SK-N-SH (cell line): Measurements from ENCODE around the gene TBXAS1. TPM values are rescaled to one million over a fixed set of nuclear protein-coding genes. Genes with fewer than 3 reads are reported as not detected.

Experiments
- CTCF ChIA-PET: fragments of 300-600, 350-600 bp; formaldehyde crosslinking; extraction: SDS; loops from one replicate; lab custom pipeline; 2021; lab: Yijun Ruan, JAX
- POLR2A ChIA-PET: fragments of 350-600 bp; sonication (Branson Sonifier 250); formaldehyde crosslinking; extraction: SDS; loops from one replicate; lab custom pipeline; 2020; ENCODE audit warnings: antibody characterized with exemption, inconsistent platforms; lab: Yijun Ruan, JAX
- DNase-seq: peaks from one replicate; pipeline ENCODE4 v3.0.0; 2012
- H2AFZ ChIP-seq: fragments of 200-600 bp; sonication (generic); 2 replicates; pipeline ENCODE4 v1.8.1; 2016; ENCODE audit warnings: antibody characterized with exemption, mild to moderate bottlenecking, low read depth
- H3F3A ChIP-seq: fragments of 200-600 bp; sonication (generic); replicated peaks from 2 replicates; pipeline ENCODE3; 2016; ENCODE audit warnings: antibody characterized with exemption, mild to moderate bottlenecking; ENCODE audit not compliant: insufficient read depth
- H3K27ac ChIP-seq, 2 experiments: fragments of 200-500 bp in 1 of 2; fragments of 200-600 bp in 1 of 2; sonication (Bioruptor generic) in 1 of 2; sonication (generic), shearing (Covaris generic) in 1 of 2; 2 replicates each; pipeline versions ENCODE4 v1.5.1 to v1.6.1; 2014 to 2016; ENCODE audit warnings: low read depth in 2 of 2, inconsistent platforms in 1 of 2, low read length in 1 of 2, mild to moderate bottlenecking in 1 of 2, mixed read lengths in 1 of 2
- H3K27me3 ChIP-seq: fragments of 200-600 bp; sonication (generic), shearing (Covaris generic); 2 replicates; pipeline ENCODE4 v1.6.1; 2016; ENCODE audit warnings: mixed run types; ENCODE audit not compliant: insufficient read depth
- H3K36me3 ChIP-seq, 2 experiments: fragments of 200-500 bp in 1 of 2; fragments of 200-600 bp in 1 of 2; sonication (Bioruptor generic) in 1 of 2; sonication (generic) in 1 of 2; replicated peaks in 1 of 2; 2 replicates each; pipeline versions ENCODE3 to v1.5.1; 2014 to 2016; ENCODE audit warnings: low read length in 1 of 2, mild to moderate bottlenecking in 1 of 2; ENCODE audit not compliant: insufficient read depth in 2 of 2, control insufficient read depth in 1 of 2
- H3K4me1 ChIP-seq, 2 experiments: fragments of 200-500 bp in 1 of 2; fragments of 200-600 bp in 1 of 2; sonication (Bioruptor generic) in 1 of 2; sonication (generic), shearing (Covaris generic) in 1 of 2; 2 replicates each; pipeline versions ENCODE4 v1.5.1 to v1.6.1; 2014 to 2016; ENCODE audit warnings: low read depth in 1 of 2, low read length in 1 of 2, mixed run types in 1 of 2; ENCODE audit not compliant: insufficient read depth in 2 of 2, control insufficient read depth in 1 of 2
- H3K4me2 ChIP-seq: fragments of 200-600 bp; sonication (generic), shearing (Covaris generic); 2 replicates; pipeline ENCODE4 v1.6.1; 2017; ENCODE audit warnings: mixed run types
- H3K4me3 ChIP-seq, 2 experiments: fragments of 200-500 bp in 1 of 2; fragments of 200-600 bp in 1 of 2; sonication (Bioruptor generic) in 1 of 2; sonication (generic), shearing (Covaris generic) in 1 of 2; 2 replicates each; pipeline versions ENCODE4 v1.5.1 to v1.8.1; 2014 to 2016; ENCODE audit warnings: low read depth in 2 of 2, inconsistent platforms in 1 of 2, low read length in 1 of 2, mild to moderate bottlenecking in 1 of 2, mixed read lengths in 1 of 2, moderate library complexity in 1 of 2
- H3K79me2 ChIP-seq: fragments of 200-600 bp; sonication (generic); 2 replicates; pipeline ENCODE4 v1.8.1; 2017; ENCODE audit warnings: mild to moderate bottlenecking; ENCODE audit not compliant: insufficient read depth
- H3K9ac ChIP-seq: fragments of 200-600 bp; sonication (generic); 2 replicates; pipeline ENCODE4 v1.6.1; 2017; ENCODE audit warnings: mixed run types
- H3K9me2 ChIP-seq: fragments of 200-600 bp; sonication (generic); 2 replicates; pipeline ENCODE4 v1.6.1; 2017; ENCODE audit warnings: mixed run types
- H3K9me3 ChIP-seq: fragments of 200-600 bp; sonication (generic); 2 replicates; pipeline ENCODE4 v1.6.1; 2017; ENCODE audit warnings: mixed run types, mild to moderate bottlenecking, moderate library complexity
- H4K20me1 ChIP-seq: fragments of 200-600 bp; sonication (generic); 2 replicates; pipeline ENCODE4 v1.6.1; 2017; ENCODE audit warnings: mild to moderate bottlenecking, mixed run types; ENCODE audit not compliant: insufficient read depth
- EP300 ChIP-seq, 2 experiments: IDR thresholded peaks; 2 replicates each; pipeline versions ENCODE4 v1.4.0 to v1.6.1; 2012; ENCODE audit warnings: borderline replicate concordance in 1 of 2, low read depth in 1 of 2, low read length in 1 of 2
- FOXM1 ChIP-seq: IDR thresholded peaks from 2 replicates; pipeline ENCODE4 v1.4.0; 2012; ENCODE audit warnings: low read depth, mild to moderate bottlenecking
- GATA2 ChIP-seq: sonication (generic); formaldehyde crosslinking; IDR thresholded peaks from 2 replicates; pipeline ENCODE4 v1.5.0; 2020; ENCODE audit warnings: mild to moderate bottlenecking, missing genetic modification reagents
- MAX ChIP-seq: IDR thresholded peaks from 2 replicates; pipeline ENCODE4 v1.4.0; 2012; ENCODE audit warnings: low read depth
- MEF2A ChIP-seq: IDR thresholded peaks from 2 replicates; pipeline ENCODE4 v1.4.0; 2012; ENCODE audit warnings: low read depth, borderline replicate concordance
- PBX3 ChIP-seq: IDR thresholded peaks from 2 replicates; pipeline ENCODE4; 2012
- POLR2AphosphoS5 ChIP-seq: IDR thresholded peaks from 2 replicates; pipeline ENCODE4 v1.6.1; 2012; ENCODE audit warnings: low read depth, low read length
- RCOR1 ChIP-seq: fragments of 150-350 bp; IDR thresholded peaks from 2 replicates; pipeline ENCODE4 v1.6.1; 2017; ENCODE audit warnings: antibody characterized with exemption, low read length
- RXRA ChIP-seq: IDR thresholded peaks from 2 replicates; pipeline ENCODE4 v1.4.0; 2012; ENCODE audit warnings: low read depth, mild to moderate bottlenecking, borderline replicate concordance
- SIN3A ChIP-seq: IDR thresholded peaks from 2 replicates; pipeline ENCODE4 v1.6.1; 2012; ENCODE audit warnings: low read depth, mild to moderate bottlenecking, low read length, moderate library complexity, borderline replicate concordance
- TEAD4 ChIP-seq: IDR thresholded peaks from 2 replicates; pipeline ENCODE4 v1.4.0; 2012; ENCODE audit warnings: mild to moderate bottlenecking, borderline replicate concordance; ENCODE audit not compliant: insufficient read depth
- ZBTB33 ChIP-seq: IDR thresholded peaks from 2 replicates; pipeline ENCODE4 v1.4.0; 2012; ENCODE audit warnings: low read depth, borderline replicate concordance
- WGBS: methylation state at CpG from one replicate; pipeline ENCODE4 v1.1.6; 2017; ENCODE audit warnings: low lambda C conversion rate; 5-methylcytosine and 5-hydroxymethylcytosine counted together
- polyA plus RNA-seq, 3 experiments: library from polyadenylated mRNA; depleted of rRNA; stranded (reverse); fragments of >200 nt; gene quantifications; 2 replicates each; pipeline ENCODE4 v1.2.3, GENCODE V29; 2012
- TF ChIP-seq, protein P1 (sequence below): fragments of 150-350 bp; IDR thresholded peaks from 2 replicates; pipeline ENCODE4 v1.6.1; 2017; ENCODE audit warnings: antibody characterized with exemption, low read length, low read depth, borderline replicate concordance
- TF ChIP-seq, protein P2 (sequence below): fragments of 150-350 bp; IDR thresholded peaks from 2 replicates; pipeline ENCODE4 v1.6.1; 2016; ENCODE audit warnings: mild to moderate bottlenecking, low read depth, low read length

Gene TBXAS1
- polyA plus RNA-seq, 1 of the 3 experiments (the other 2 are of a cell fraction), result 4.4 TPM

GRCh38 chr7:140024585-140024984, 195.5 kb downstream of the TBXAS1 start:
- H3K4me1 ChIP-seq, result peaks cover 0 to 15% of the 10 kb centered on the region in 2 experiments; a peak in 2 of 4 replicates
- H3K36me3 ChIP-seq, result peaks cover 2 to 3% of the 10 kb centered on the region in 2 experiments
- no peaks in the 10 kb centered on the region for H3K79me2 ChIP-seq
- CTCF ChIA-PET, result no interaction called here
- H2AFZ ChIP-seq, result no peak overlapping the region
- peaks cover 3% of the 10 kb centered on the region for H3F3A ChIP-seq
- no peaks in the 10 kb centered on the region for H3K9me3 ChIP-seq
- H3K27me3 ChIP-seq, result no peaks in the 10 kb centered on the region
- TF ChIP-seq, protein P1, sequence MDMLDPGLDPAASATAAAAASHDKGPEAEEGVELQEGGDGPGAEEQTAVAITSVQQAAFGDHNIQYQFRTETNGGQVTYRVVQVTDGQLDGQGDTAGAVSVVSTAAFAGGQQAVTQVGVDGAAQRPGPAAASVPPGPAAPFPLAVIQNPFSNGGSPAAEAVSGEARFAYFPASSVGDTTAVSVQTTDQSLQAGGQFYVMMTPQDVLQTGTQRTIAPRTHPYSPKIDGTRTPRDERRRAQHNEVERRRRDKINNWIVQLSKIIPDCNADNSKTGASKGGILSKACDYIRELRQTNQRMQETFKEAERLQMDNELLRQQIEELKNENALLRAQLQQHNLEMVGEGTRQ, result no peak
- TF ChIP-seq, protein P2, sequence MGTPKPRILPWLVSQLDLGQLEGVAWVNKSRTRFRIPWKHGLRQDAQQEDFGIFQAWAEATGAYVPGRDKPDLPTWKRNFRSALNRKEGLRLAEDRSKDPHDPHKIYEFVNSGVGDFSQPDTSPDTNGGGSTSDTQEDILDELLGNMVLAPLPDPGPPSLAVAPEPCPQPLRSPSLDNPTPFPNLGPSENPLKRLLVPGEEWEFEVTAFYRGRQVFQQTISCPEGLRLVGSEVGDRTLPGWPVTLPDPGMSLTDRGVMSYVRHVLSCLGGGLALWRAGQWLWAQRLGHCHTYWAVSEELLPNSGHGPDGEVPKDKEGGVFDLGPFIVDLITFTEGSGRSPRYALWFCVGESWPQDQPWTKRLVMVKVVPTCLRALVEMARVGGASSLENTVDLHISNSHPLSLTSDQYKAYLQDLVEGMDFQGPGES, result no peak
- no peak for TF ChIP-seq RXRA
- TF ChIP-seq ZBTB33, result no peak
- no peak for TF ChIP-seq MEF2A
- no peak for TF ChIP-seq PBX3
- no peak for TF ChIP-seq SIN3A
- no peak for TF ChIP-seq RCOR1
- no peak for TF ChIP-seq POLR2AphosphoS5
- no peak overlapping the region for H3K27ac ChIP-seq
- WGBS, result 94% methylated on average over 18 of the region's 18 CpGs
- H4K20me1 ChIP-seq, result no peaks in the 10 kb centered on the region
- no peak overlapping the region for H3K4me3 ChIP-seq
- no peak for DNase-seq
- POLR2A ChIA-PET, result no interaction called here
- no peaks in the 10 kb centered on the region for H3K9me2 ChIP-seq
- H3K9ac ChIP-seq, result no peak overlapping the region
- H3K4me2 ChIP-seq, result no peak overlapping the region

DNA sequence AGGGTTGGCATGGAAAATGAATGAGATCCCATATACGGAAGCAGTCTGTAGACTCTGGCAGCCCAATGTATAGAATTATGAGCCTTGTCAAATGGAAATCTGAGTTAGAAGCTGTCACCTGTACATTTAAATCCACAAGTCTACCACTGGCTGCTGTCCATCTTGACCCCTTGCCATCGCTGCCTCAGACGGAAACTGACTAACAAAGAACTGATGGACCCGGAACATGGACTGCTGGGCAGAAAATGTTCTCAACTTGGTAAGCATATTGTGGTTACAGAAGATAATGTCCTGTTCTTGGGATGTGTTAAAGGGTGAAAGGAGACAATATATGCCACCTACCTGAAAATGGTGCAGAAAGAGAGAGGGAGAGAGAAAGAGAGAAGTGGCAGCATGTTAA, 196.2 kb downstream of the TBXAS1 start:
- H3K79me2 ChIP-seq, result no peaks in the 10 kb centered on the region
- peaks cover 0 to 13% of the 10 kb centered on the region in 2 experiments; a peak in 2 of 4 replicates for H3K4me1 ChIP-seq
- no peak overlapping the region for H3K9ac ChIP-seq
- no peak for DNase-seq
- WGBS, result 98% methylated on average over 4 of the region's 4 CpGs
- H3K4me2 ChIP-seq, result no peak overlapping the region
- H3K27me3 ChIP-seq, result no peaks in the 10 kb centered on the region
- TF ChIP-seq RXRA (no peak), FOXM1 (no peak), RCOR1 (no peak), GATA2 (CRISPR knock-in tag) (no peak), EP300 (IDR thresholded peaks at IDR 0.05; ENCODE audit: borderline replicate concordance in 1 of 2, low read depth in 1 of 2, low read length in 1 of 2) (no peak), MAX (no peak), TEAD4 (no peak)
- TF ChIP-seq, protein P1, result no peak
- H3F3A ChIP-seq, result peaks cover 2% of the 10 kb centered on the region
- H3K9me3 ChIP-seq, result no peaks in the 10 kb centered on the region
- H2AFZ ChIP-seq, result no peak overlapping the region
- ChIA-PET CTCF (interaction anchor here (0.6 to 1.5 kb wide), 4 partner anchors 19 to 1349 kb away, joined by 3 to 6 read pairs (median 4); no protein-coding TSS in a partner anchor), POLR2A (no interaction called here)
- no peak overlapping the region for H3K27ac ChIP-seq
- H3K9me2 ChIP-seq, result no peaks in the 10 kb centered on the region
- H4K20me1 ChIP-seq, result no peaks in the 10 kb centered on the region
- peaks cover 2 to 3% of the 10 kb centered on the region in 2 experiments for H3K36me3 ChIP-seq
- H3K4me3 ChIP-seq, result no peak overlapping the region
